Measurements from ENCODE around the gene DCAF10. TPM values are rescaled to one million over a fixed set of nuclear protein-coding genes. Genes with fewer than 3 reads are reported as not detected.

Gene DCAF10, protein sequence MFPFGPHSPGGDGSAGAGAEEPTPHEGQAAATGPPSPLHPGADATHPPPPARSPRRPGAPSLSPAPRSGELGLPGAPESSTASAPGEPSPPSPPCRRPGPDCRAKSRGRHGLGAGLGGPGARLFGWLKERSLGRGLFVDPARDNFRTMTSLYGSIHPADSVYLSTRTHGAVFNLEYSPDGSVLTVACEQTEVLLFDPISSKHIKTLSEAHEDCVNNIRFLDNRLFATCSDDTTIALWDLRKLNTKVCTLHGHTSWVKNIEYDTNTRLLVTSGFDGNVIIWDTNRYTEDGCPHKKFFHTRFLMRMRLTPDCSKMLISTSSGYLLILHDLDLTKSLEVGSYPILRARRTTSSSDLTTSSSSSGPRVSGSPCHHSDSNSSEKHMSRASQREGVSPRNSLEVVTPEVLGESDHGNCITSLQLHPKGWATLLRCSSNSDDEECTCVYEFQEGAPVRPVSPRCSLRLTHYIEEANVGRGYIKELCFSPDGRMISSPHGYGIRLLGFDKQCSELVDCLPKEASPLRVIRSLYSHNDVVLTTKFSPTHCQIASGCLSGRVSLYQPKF
- total RNA-seq (2022; extraction: Qiagen RNA extraction; ENCODE audit: low read depth) = 9.4 to 17.6 TPM (median 13.8 TPM) in 5 replicates

DNA sequence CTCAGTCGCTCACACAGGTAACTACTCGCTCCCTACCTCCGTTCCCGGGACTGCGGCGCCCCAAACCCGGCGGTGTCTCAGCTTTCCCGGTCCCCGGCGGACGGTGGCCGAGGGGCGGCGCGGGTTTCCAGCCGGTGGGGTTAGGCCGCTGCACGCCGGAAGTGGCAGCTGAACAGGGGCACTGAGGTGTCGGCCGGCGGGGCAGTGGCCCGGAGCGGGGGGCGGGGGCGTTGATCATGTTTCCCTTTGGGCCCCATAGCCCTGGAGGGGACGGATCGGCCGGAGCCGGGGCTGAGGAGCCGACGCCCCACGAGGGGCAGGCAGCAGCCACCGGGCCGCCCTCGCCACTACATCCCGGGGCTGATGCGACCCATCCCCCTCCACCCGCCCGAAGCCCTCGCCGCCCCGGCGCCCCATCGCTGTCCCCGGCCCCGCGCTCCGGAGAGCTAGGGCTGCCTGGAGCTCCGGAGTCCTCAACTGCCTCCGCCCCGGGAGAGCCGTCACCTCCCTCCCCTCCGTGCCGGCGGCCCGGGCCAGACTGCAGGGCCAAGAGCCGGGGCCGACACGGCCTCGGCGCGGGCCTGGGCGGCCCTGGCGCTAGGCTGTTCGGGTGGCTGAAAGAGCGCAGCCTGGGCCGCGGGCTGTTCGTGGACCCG, at the start of gene DCAF10:
DCAF10 (plus strand) TSS at position 167 of the 656 bp plus-strand sequence; CDS start at position 237, 70 bp downstream.

DNA sequence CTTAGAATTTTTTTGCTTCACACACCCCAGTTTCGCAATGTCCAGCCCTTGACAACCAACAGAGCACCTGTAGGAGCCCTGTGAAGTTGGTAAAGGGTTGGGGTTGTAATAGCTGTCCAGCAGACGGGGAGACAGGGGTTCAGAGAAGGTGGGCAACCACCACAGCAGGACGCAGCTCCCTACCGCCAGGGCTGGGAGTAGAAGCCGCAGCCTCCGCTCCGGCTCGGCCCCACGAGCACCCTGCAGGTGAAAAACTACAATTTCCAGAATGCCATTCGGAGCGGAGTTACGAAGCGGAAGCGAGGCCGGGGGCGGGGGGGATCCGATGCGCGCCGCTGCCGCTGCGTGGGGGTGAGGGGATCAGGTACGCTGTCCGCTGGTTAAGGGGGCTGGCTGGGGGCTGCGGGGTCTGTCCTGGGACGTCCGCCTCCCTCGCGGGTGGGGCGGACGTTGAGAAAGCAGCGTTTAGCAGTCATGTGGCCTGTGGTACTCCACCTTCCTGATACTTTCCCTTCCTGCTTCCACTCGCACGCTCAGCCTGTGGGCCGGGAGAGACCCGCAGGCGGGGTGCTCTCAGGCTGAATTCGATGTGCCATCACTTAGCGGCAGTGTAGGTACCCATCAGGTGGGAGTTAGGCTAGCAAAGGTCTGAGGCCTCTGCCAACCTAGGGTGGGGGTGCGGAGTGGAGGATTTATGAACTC, 47.0 kb upstream of the DCAF10 start, which contains the start of gene TRMT10B:
TRMT10B (plus strand) TSS at position 317 of the 702 bp plus-strand sequence. CDS start 8,127 bp downstream, outside the sequence.

DNA sequence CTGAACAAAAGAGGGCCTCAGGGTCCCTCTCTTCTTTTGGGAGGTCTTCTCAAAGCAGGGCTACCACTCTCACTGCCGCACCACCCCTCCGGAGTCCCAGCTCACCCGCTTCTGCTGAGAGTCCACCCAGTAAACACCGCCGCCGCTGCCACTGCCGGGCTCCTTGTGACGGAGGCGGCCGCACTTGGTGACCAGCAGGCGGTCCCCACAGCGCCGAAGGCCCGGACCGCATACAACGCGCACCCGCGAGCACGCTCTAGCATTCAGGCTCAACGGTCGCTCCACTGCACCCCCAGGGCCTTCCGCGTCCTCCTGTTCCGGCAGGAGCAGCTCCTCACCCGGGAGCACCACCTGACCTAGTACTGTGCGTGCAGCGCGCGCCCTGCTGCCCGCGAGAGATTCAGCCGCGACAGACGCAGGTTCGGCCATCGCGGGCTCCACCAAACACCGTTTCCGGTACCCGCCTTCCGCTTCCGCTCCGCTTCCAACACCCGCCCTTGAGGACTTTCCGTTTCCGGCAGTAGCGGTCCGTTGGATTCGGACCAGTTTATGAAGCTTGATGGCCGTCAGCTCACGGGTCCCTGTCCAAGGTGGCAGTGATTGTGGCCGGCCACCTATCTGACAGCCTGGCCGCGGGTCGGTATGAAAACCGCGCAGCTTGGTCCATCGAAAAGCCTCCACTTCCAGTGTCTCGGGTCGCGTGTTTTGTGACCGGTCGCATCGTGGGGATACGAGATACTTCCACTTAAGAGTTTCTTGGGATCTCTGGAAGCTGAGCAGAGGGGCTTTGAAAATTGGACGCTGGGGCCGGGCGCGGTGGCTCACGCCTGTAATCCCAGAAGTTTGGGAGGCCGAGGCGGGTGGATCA, 15.7 kb upstream of the DCAF10 start, which contains the start of gene EXOSC3:
EXOSC3 (minus strand) TSS at position 449 of the 868 bp plus-strand sequence; CDS start at position 429, 20 bp downstream.

DNA sequence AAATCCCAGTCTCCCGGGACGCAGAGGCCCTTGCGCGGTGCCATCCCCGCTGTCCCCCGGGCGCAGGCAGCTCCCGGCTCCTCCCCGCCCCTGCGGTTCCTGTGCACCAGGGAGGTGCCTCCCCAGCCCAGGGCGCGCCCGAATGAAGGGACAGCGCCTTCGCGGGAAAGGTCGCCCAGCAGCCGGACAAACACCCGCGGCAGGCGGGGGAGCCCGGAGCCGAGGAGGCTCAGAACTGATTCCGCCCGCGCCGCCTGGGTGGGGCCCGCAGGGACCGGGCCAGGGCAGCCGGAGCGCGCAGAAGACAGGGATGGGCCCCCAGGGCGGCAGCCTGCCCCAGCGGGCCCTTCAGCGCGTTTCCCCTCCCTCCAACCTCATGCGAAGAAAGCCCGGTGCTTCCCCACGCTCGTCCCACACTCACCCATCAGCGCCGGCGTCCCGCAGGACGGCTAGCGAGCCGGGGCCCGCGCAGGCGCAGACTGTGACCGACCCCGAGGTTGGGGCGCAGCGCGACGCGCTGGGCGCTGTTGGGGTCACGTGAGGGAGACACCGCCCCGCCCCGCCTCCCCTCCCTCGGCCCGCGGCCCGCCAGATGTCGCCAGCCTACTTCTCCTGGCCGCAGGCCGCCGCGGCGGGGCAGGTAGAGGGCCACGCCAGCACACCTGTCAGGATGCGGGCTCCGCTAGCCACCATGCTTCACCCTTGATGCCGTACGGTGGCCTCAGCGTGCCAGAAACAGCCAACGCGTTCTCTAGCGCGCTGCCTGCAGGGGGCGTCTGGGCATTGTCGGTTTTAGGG, 103.2 kb downstream of the DCAF10 start, which contains the start of gene SLC25A51:
SLC25A51 (minus strand) TSS at position 481 of the 798 bp plus-strand sequence. CDS start 15,577 bp downstream, outside the sequence.

Other genes with a start within 250 kb of the DCAF10 start
- 5.7 to 8.4 TPM (median 7.2 TPM) in 5 replicates for gene FBXO10, start 224.4 kb upstream of the DCAF10 start, total RNA-seq (2022; extraction: Qiagen RNA extraction; ENCODE audit: low read depth)
- 322 to 345 TPM (median 337 TPM) in 5 replicates for gene TOMM5, start 208.2 kb upstream of the DCAF10 start, total RNA-seq (2022; extraction: Qiagen RNA extraction; ENCODE audit: low read depth)
- 0.02 to 0.04 TPM (median 0.03 TPM) in 4 of 5 replicates, not detected in the other for gene FRMPD1, start 149.8 kb upstream of the DCAF10 start, total RNA-seq (2022; extraction: Qiagen RNA extraction; ENCODE audit: low read depth)
- 5.6 to 6.8 TPM (median 5.8 TPM) in 5 replicates for gene TRMT10B, start 47.0 kb upstream of the DCAF10 start, total RNA-seq (2022; extraction: Qiagen RNA extraction; ENCODE audit: low read depth)
- 66.7 to 92.3 TPM (median 86.7 TPM) in 5 replicates for gene EXOSC3, start 15.7 kb upstream of the DCAF10 start, total RNA-seq (2022; extraction: Qiagen RNA extraction; ENCODE audit: low read depth)
- gene SLC25A51, start 103.3 kb downstream of the DCAF10 start, total RNA-seq (2022; extraction: Qiagen RNA extraction; ENCODE audit: low read depth) = 20.1 to 23.5 TPM (median 20.5 TPM) in 5 replicates